T-helper 2 cell treated with Interferon-gamma antibody and Interleukin-4, amounts not matched to agents 5 μg/mL and 100 μg/mL, for 36 hours (primary cell): Measurements from ENCODE around the gene AACS.

ENCODE experiments used
- DNase-seq: peaks from one replicate; pipeline ENCODE4 v3.0.0; 2021; ENCODE audit warnings: low spot score
- H3K27ac Mint-ChIP-seq: one replicate; pipeline ENCODE4 v1.8.0; 2021; ENCODE audit warnings: mild to moderate bottlenecking, mixed read lengths
- H3K27me3 Mint-ChIP-seq: one replicate; pipeline ENCODE4 v1.8.0; 2021; ENCODE audit warnings: low read depth, mixed read lengths
- H3K36me3 Mint-ChIP-seq: one replicate; pipeline ENCODE4 v1.8.0; 2021; ENCODE audit warnings: low read depth, mixed read lengths
- H3K4me1 Mint-ChIP-seq: one replicate; pipeline ENCODE4 v1.8.0; 2021; ENCODE audit warnings: low read depth, mixed read lengths
- H3K4me3 Mint-ChIP-seq: one replicate; pipeline ENCODE4 v1.8.0; 2022; ENCODE audit warnings: mild to moderate bottlenecking, moderate library complexity, mixed read lengths
- H3K9me3 Mint-ChIP-seq: one replicate; pipeline ENCODE4 v1.8.0; 2021; ENCODE audit warnings: mixed read lengths

AACS gene

DNA sequence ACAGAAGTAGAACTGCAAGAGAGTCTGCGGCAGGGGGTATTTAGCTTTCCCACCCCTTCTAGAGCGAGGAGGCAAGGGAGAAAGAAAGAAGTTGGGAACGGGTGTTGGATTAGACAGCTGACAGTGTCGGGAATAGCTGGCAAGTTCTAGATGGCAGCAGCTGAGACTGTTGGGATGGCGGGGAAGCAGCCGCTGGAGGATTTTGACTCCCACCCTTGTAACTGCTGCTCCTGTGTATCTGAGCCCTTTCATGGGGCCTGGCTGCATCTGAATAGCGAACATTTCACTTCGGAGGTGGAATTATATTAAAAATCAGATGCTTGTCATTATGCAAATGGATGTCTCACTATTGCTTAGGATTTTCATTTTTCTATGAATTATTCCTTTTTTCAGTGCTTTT, 104.6 kb downstream of the AACS start:
- no peak for DNase-seq
- Mint-ChIP-seq H3K4me1 (no peaks in the 10 kb centered on the region), H3K9me3 (no peaks in the 10 kb centered on the region), H3K4me3 (no peak overlapping the region), H3K36me3 (no peaks in the 10 kb centered on the region), H3K27me3 (peaks cover 5% of the 10 kb centered on the region), H3K27ac (no peak overlapping the region)

DNA sequence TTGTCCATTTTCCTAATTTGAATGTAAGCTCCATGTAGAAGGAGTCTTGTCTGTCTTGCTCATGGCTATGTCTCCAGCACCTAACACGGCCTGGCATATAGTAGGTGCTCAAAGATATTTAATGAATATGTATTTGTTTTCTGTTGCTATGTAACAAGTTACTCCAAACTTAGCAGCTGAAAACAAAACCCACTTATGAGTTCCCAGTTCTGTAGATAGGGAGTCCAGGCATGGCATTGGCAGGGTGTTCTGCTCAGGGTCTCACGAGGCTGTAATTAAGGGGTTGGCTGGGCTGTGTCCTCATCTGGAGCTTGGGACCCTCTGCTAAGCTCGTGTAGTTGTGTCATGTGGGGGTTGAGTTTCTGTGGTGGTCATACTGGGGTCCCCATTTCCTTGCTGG, 106.0 kb downstream of the AACS start:
- no peak for DNase-seq
- H3K36me3 Mint-ChIP-seq = no peaks in the 10 kb centered on the region
- no peaks in the 10 kb centered on the region for H3K4me1 Mint-ChIP-seq
- no peak overlapping the region for H3K4me3 Mint-ChIP-seq
- no peak overlapping the region for H3K27ac Mint-ChIP-seq
- H3K27me3 Mint-ChIP-seq = peaks cover 7% of the 10 kb centered on the region
- H3K9me3 Mint-ChIP-seq = no peaks in the 10 kb centered on the region

DNA sequence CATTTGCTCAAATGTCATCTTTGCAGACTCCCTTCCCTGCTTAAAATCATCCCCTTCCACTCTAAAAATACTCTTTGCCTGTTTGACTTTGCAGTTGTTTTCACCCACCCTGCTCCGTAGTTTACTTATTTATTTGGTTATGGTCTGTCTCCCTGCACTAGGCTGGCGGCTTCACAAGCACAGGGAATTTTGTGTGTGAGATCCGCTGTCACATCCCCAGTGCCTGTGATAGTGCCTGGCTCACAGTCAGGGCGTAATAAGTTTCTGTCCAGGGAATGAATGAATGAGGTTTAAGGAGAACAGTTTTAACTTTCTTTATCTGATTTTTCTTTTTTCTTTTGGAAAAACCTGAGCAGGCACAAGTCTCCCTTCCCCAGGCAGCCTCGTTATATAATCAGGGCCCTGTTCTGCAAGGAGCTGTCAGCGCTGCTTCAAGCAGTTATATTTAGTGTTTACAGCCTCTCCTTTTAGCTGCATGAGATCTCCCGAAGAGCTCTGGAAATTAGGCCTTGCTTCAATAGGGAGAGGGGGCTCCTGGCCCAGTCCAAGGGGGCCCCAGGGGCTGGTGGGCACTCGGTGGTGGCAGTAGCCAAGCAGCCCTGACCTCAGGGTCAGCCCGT, 107.1 kb downstream of the AACS start:
- H3K36me3 Mint-ChIP-seq = no peaks in the 10 kb centered on the region
- H3K9me3 Mint-ChIP-seq = no peaks in the 10 kb centered on the region
- H3K4me1 Mint-ChIP-seq = no peaks in the 10 kb centered on the region
- no peak overlapping the region for H3K27ac Mint-ChIP-seq
- DNase-seq = no peak
- no peak overlapping the region for H3K4me3 Mint-ChIP-seq
- H3K27me3 Mint-ChIP-seq = peaks cover 7% of the 10 kb centered on the region

GRCh38 chr12:125175576-125175975, 110.3 kb downstream of the AACS start:
- Mint-ChIP-seq H3K4me3 (no peak overlapping the region), H3K27ac (no peak overlapping the region), H3K36me3 (no peaks in the 10 kb centered on the region), H3K4me1 (no peaks in the 10 kb centered on the region), H3K27me3 (peaks cover 12% of the 10 kb centered on the region), H3K9me3 (no peaks in the 10 kb centered on the region)
- DNase-seq = no peak

- Mint-ChIP-seq H3K27me3 (peaks cover 16% of the 10 kb centered on the region), H3K27ac (no peak overlapping the region), H3K9me3 (no peaks in the 10 kb centered on the region), H3K4me1 (peaks cover 2% of the 10 kb centered on the region), H3K4me3 (no peak overlapping the region), H3K36me3 (no peaks in the 10 kb centered on the region)
- no peak for DNase-seq
Observed at GRCh38 chr12:125178222-125178621, 113.0 kb downstream of the AACS start.

GRCh38 chr12:125180144-125180543, 114.9 kb downstream of the AACS start:
- Mint-ChIP-seq H3K9me3 (no peaks in the 10 kb centered on the region), H3K4me3 (no peak overlapping the region), H3K4me1 (peaks cover 3% of the 10 kb centered on the region), H3K27ac (no peak overlapping the region), H3K36me3 (no peaks in the 10 kb centered on the region), H3K27me3 (peaks cover 31% of the 10 kb centered on the region)
- DNase-seq = no peak

GRCh38 chr12:125181107-125181506, 115.9 kb downstream of the AACS start:
- DNase-seq = no peak
- no peaks in the 10 kb centered on the region for H3K36me3 Mint-ChIP-seq
- peaks cover 7% of the 10 kb centered on the region for H3K4me1 Mint-ChIP-seq
- H3K4me3 Mint-ChIP-seq = no peak overlapping the region
- H3K9me3 Mint-ChIP-seq = no peaks in the 10 kb centered on the region
- H3K27ac Mint-ChIP-seq = no peak overlapping the region
- H3K27me3 Mint-ChIP-seq = peaks cover 38% of the 10 kb centered on the region

- H3K36me3 Mint-ChIP-seq = no peaks in the 10 kb centered on the region
- H3K27ac Mint-ChIP-seq = no peak overlapping the region
- H3K27me3 Mint-ChIP-seq = peaks cover 50% of the 10 kb centered on the region
- H3K4me3 Mint-ChIP-seq = no peak overlapping the region
- H3K4me1 Mint-ChIP-seq = peaks cover 7% of the 10 kb centered on the region
- H3K9me3 Mint-ChIP-seq = no peaks in the 10 kb centered on the region
- DNase-seq = peak; percentile 75
Observed at GRCh38 chr12:125183187-125184067, 118.2 kb downstream of the AACS start.

DNA sequence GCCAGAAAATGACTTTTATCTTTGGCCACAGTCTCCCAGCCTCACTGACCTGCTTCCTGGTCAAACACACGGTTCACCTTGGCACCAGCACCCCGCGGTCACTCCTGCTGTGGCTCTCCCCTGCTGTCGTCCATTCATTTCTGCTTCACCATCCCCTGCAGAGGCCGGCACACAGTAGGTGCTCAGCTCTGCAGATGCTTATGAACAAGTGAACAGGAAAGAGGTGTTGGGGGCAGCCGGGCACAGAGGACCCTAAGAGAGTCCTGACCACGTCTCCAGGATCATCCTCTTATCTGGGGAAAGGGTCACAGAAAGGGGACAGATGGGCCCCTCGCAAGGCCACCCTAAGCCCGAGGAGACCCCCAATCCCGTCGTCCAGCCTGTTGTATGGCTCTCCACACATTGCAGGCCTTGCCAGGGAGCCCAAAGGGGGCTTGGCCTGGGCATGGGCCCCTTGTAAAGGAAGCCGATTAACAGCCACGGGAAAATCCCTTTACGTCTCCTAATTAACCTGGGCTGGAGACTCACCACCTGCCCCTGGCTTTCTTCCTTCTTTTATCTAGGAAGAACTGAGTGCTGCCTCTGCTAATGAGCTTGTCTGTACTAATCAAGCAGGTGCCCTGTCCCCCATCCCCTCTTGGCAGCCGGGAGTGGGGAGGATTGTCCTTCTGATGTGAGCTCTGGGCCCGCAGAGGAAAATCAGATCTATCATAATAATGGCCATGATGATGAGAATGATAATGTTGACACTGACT, 119.2 kb downstream of the AACS start:
- H3K27ac Mint-ChIP-seq = no peak overlapping the region
- H3K27me3 Mint-ChIP-seq = peaks cover 57% of the 10 kb centered on the region
- no peak for DNase-seq
- H3K4me3 Mint-ChIP-seq = no peak overlapping the region
- H3K36me3 Mint-ChIP-seq = no peaks in the 10 kb centered on the region
- H3K4me1 Mint-ChIP-seq = peaks cover 7% of the 10 kb centered on the region
- H3K9me3 Mint-ChIP-seq = no peaks in the 10 kb centered on the region

DNA sequence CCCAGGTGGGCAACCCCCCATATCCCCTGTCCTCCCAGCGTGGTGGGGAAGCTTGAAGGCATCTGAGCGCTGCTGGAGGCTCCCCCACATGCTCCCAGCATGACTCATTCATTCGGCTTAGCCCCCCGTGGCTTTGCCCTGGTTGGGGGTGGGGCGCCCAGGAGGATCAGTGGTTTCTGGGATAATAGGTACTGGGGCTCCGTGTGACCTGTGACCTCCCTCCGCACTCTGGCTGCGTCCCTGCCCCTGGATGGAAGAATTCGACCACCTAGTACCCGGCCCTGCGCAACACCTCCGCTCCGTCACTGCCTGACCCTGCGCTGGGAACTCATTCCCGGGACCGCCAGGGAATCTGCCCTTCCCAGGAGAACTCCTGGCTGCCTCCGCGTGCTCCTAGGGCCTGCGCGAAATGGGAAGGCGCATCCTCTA, 120.1 kb downstream of the AACS start:
- H3K9me3 Mint-ChIP-seq = no peaks in the 10 kb centered on the region
- no peaks in the 10 kb centered on the region for H3K36me3 Mint-ChIP-seq
- no peak for DNase-seq
- H3K27me3 Mint-ChIP-seq = peaks cover 62% of the 10 kb centered on the region
- H3K27ac Mint-ChIP-seq = no peak overlapping the region
- H3K4me1 Mint-ChIP-seq = peaks cover 7% of the 10 kb centered on the region
- H3K4me3 Mint-ChIP-seq = no peak overlapping the region

DNA sequence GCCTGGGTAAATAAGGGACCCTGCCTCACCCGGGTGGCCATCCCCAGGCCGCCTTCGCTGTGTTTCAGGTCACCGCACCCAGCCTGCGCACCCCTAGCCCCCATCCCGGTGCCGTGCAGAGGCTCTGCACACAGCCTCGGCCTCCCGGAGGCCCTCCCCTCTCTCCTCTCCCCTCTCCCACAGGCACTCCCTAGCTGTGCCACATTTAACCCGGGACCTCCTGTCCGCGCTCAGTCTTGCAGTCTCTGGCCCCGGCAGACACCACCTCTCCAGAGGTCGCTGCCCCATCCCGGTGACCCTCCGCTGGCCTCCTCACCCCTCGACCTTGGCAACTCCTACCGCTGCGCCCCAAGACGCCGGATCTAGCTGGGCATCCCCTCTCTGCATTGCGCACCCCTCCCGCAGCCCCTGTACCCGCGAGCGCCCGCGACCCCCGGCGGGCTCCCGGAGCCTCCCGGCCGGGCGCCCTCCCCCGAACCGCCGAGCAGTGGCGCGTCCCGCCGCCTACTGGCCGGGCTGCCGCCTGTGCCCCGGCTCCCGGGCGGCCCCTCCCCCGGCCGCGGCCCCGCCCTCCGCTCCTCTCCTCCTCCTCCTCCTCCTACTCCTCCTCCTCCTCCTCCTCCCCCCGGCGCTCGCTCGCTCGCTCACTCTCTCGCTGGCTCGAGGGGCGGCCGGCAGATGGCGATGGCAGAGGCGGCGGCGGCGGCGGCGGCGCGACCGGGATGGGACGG, 120.7 kb downstream of the AACS start, which contains the start of gene TMEM132B:
TMEM132B (plus strand) TSS at position 647 of the 731 bp plus-strand sequence.
- Mint-ChIP-seq H3K4me1 (peaks cover 7% of the 10 kb centered on the region), H3K9me3 (no peaks in the 10 kb centered on the region), H3K36me3 (no peaks in the 10 kb centered on the region), H3K27ac (no peak within 1 kb of the TSS), H3K4me3 (peak within 1 kb of the TSS; percentile 15), H3K27me3 (peaks cover 63% of the 10 kb centered on the region)
- DNase-seq = peak; percentile 46

- no peak overlapping the region for H3K27ac Mint-ChIP-seq
- DNase-seq = no peak
- no peaks in the 10 kb centered on the region for H3K9me3 Mint-ChIP-seq
- H3K36me3 Mint-ChIP-seq = no peaks in the 10 kb centered on the region
- peaks cover 7% of the 10 kb centered on the region for H3K4me1 Mint-ChIP-seq
- no peak overlapping the region for H3K4me3 Mint-ChIP-seq
- H3K27me3 Mint-ChIP-seq = peaks cover 68% of the 10 kb centered on the region
Observed at GRCh38 chr12:125186471-125187147, 121.4 kb downstream of the AACS start.

- peaks cover 66% of the 10 kb centered on the region for H3K27me3 Mint-ChIP-seq
- no peak overlapping the region for H3K27ac Mint-ChIP-seq
- peaks cover 7% of the 10 kb centered on the region for H3K4me1 Mint-ChIP-seq
- H3K4me3 Mint-ChIP-seq = no peak overlapping the region
- DNase-seq = no peak
- no peaks in the 10 kb centered on the region for H3K36me3 Mint-ChIP-seq
- no peaks in the 10 kb centered on the region for H3K9me3 Mint-ChIP-seq
Observed at GRCh38 chr12:125187148-125187745, 122.0 kb downstream of the AACS start.
